Putamen (tissue), 1 donor: ENCODE results near the gene UBAC2.

ENCODE experiments used
- DNase-seq: peaks from one replicate; pipeline ENCODE4 v3.0.0-alpha.2; 2016; ENCODE audit warnings: low spot score

Gene UBAC2

GRCh38 chr13:99313501-99313900 is 112.8 kb downstream of the UBAC2 start:
- no peak for DNase-seq

- DNase-seq, result no peak
Measured at GRCh38 chr13:99313941-99314340, 113.3 kb downstream of the UBAC2 start.

- no peak for DNase-seq
Measured at GRCh38 chr13:99314640-99315176, 114.1 kb downstream of the UBAC2 start.

GRCh38 chr13:99315186-99315585 is 114.5 kb downstream of the UBAC2 start:
- DNase-seq, result no peak

- no peak for DNase-seq
Measured at GRCh38 chr13:99316224-99316623, 115.6 kb downstream of the UBAC2 start.

- no peak for DNase-seq
Measured at GRCh38 chr13:99316657-99317256, 116.1 kb downstream of the UBAC2 start.

GRCh38 chr13:99320693-99321481 is 120.2 kb downstream of the UBAC2 start:
- DNase-seq, result no peak

GRCh38 chr13:99321709-99322108 is 121.1 kb downstream of the UBAC2 start:
- DNase-seq, result no peak

- no peak for DNase-seq
Measured at GRCh38 chr13:99322297-99323103, 121.8 kb downstream of the UBAC2 start.

GRCh38 chr13:99323488-99323887 is 122.8 kb downstream of the UBAC2 start:
- no peak for DNase-seq

- no peak for DNase-seq
Measured at GRCh38 chr13:99326012-99326411, 125.4 kb downstream of the UBAC2 start.

- no peak for DNase-seq
Measured at GRCh38 chr13:99327126-99327525, 126.5 kb downstream of the UBAC2 start.

- no peak for DNase-seq
Measured at GRCh38 chr13:99327761-99328160, 127.1 kb downstream of the UBAC2 start.

GRCh38 chr13:99329477-99329876 is 128.8 kb downstream of the UBAC2 start:
- DNase-seq, result no peak

- no peak for DNase-seq
Measured at GRCh38 chr13:99330942-99331341, 130.3 kb downstream of the UBAC2 start.

GRCh38 chr13:99331881-99332293 is 131.2 kb downstream of the UBAC2 start:
- no peak for DNase-seq

- DNase-seq, result no peak
Measured at GRCh38 chr13:99332456-99332855, 131.8 kb downstream of the UBAC2 start.

GRCh38 chr13:99334221-99334620 is 133.6 kb downstream of the UBAC2 start:
- DNase-seq, result no peak

GRCh38 chr13:99335087-99335486 is 134.4 kb downstream of the UBAC2 start:
- DNase-seq, result no peak

- no peak for DNase-seq
Measured at GRCh38 chr13:99335603-99336002, 134.9 kb downstream of the UBAC2 start.

- DNase-seq, result no peak
Measured at GRCh38 chr13:99339230-99339721, 138.6 kb downstream of the UBAC2 start.

- DNase-seq, result no peak
Measured at GRCh38 chr13:99339736-99340397, 139.2 kb downstream of the UBAC2 start.
